Measurements from ENCODE around the gene TTLL5. TPM values are rescaled to one million over a fixed set of nuclear protein-coding genes. Genes with fewer than 3 reads are reported as not detected.

TTLL5 gene
- total and polyA plus RNA-seq, 2 of the 13 experiments (the other 11 are each of a cell fraction or from before 2014, with no cell fraction given): 11.8 to 18.8 TPM

GRCh38 chr14:75711796-75712211 is 50.8 kb downstream of the TTLL5 start (continued):
- peak; percentile 22; the same call in 1 of the 2 replicates for TF ChIP-seq ARID4A (CRISPR knock-in tag; IDR thresholded peaks at IDR 0.05; ENCODE audit: borderline replicate concordance)
- no peak for TF ChIP-seq ARNT (IDR thresholded peaks at IDR 0.05)
- TF ChIP-seq CHD2 (IDR thresholded peaks at IDR 0.05; ENCODE audit: low read depth, low read length): no peak
- TF ChIP-seq TMF1 (CRISPR knock-in tag; IDR thresholded peaks at IDR 0.05; ENCODE audit: low read depth): no peak
- no peak; the same call in 1 of the 2 replicates for TF ChIP-seq ZSCAN25 (CRISPR knock-in tag; IDR thresholded peaks at IDR 0.05)
- no peak for TF ChIP-seq ZNF235 (CRISPR knock-in tag; IDR thresholded peaks at IDR 0.05; ENCODE audit: borderline replicate concordance)
- TF ChIP-seq ZNF816 (CRISPR knock-in tag; IDR thresholded peaks at IDR 0.05; ENCODE audit: borderline replicate concordance): no peak
- 0 out of 2 replicates have a peak, but pooled peaks have one; percentile 26 for TF ChIP-seq ZSCAN29 (CRISPR knock-in tag; conservative IDR thresholded peaks at IDR 0.05)
- no peak for TF ChIP-seq KDM3A (CRISPR knock-in tag; IDR thresholded peaks at IDR 0.05; ENCODE audit: low read depth)
- no peak for TF ChIP-seq TCF12 (IDR thresholded peaks at IDR 0.05)
- TF ChIP-seq TCF12 (CRISPR knock-in tag; IDR thresholded peaks at IDR 0.05): no peak
- no peak for TF ChIP-seq ZSCAN31 (CRISPR knock-in tag; IDR thresholded peaks at IDR 0.05; ENCODE audit: low read depth)
- TF ChIP-seq PRDM4 (CRISPR knock-in tag; IDR thresholded peaks at IDR 0.05; ENCODE audit: borderline replicate concordance): no peak
- no peak for TF ChIP-seq HOXA7 (CRISPR knock-in tag; IDR thresholded peaks at IDR 0.05)
- no peak for TF ChIP-seq RELA (CRISPR knock-in tag; IDR thresholded peaks at IDR 0.05)
- TF ChIP-seq IRF2 (CRISPR knock-in tag; IDR thresholded peaks at IDR 0.05): no peak
- no peak for TF ChIP-seq MAFG (CRISPR knock-in tag; IDR thresholded peaks at IDR 0.05)
- TF ChIP-seq CENPBD1 (CRISPR knock-in tag; IDR thresholded peaks at IDR 0.05; ENCODE audit: borderline replicate concordance, low read depth): no peak
- no peak for TF ChIP-seq NR2F1 (CRISPR knock-in tag; IDR thresholded peaks at IDR 0.05)
- TF ChIP-seq ZBTB14 (CRISPR knock-in tag; IDR thresholded peaks at IDR 0.05): no peak
- no peak for TF ChIP-seq KLF12 (CRISPR knock-in tag; IDR thresholded peaks at IDR 0.05; ENCODE audit: borderline replicate concordance)
- no peak for TF ChIP-seq EZH2 (conservative IDR thresholded peaks at IDR 0.05; ENCODE audit: low read depth, low read length)
- no peak for TF ChIP-seq ZNF724P (CRISPR knock-in tag; IDR thresholded peaks at IDR 0.05; ENCODE audit: borderline replicate concordance)
- TF ChIP-seq ZNF292 (CRISPR knock-in tag; IDR thresholded peaks at IDR 0.05; ENCODE audit: borderline replicate concordance, low read depth): peak; percentile 76; the same call in 1 of the 2 replicates
